GM21786 (cell line): ENCODE measurements around the gene PLEKHG3.

ENCODE experiments used
- ATAC-seq: cut with Tn5 transposase; IDR thresholded peaks from one replicate; pipeline ENCODE4 v1.9.1; 2021; ENCODE audit not compliant: unreplicated experiment

Gene PLEKHG3

DNA sequence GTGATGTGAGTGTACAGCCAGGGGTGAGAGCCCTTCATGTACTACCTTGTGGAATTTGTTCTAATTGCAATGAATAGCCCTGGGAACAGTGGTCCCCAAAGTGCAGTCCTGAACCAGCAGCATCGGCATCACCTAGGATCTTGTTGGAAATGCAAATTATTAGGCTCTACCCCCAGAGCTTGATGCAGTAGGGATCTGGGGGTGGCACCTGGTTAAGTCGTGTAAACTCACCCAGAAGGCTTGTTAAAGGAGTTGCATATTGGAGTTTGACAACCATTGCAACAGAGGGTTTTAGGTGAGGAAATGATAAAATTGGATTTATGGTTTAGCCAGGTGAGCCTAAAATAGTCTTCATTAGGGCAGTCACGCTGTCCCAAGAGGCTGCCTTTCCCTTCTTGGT is 73.2 kb downstream of the PLEKHG3 start:
- ATAC-seq: no peak

DNA sequence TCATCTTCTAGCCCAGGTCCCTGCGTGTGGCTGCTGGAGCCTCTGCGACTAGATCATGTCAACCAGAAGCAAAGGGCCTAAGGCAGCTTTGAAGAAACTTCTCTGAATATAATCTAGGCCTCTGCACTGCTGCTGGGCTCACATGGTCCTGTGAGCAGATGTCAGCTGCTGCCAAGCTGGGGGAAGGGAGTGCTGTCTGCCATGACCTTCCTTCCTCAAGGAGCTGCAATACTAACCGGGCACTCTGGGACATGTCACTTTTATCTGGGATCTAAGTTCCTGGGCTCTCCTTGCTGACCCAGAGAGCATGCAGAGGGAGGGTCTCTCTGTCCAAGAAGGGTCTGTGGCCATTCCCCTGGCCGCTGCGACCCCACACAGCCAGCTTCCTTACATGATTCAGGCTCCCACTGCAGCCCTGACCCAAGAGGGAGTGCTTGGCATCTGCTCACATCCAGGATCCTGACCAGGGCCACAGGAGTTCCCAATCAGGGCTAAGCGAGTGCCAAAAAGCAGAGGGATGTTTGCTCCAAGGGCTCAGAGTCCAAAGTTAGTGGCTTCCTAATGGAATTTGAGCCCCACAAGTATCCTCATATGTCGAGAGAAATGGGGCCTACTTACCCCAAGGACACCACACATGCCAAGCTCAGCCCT is 74.0 kb downstream of the PLEKHG3 start:
- no peak for ATAC-seq

DNA sequence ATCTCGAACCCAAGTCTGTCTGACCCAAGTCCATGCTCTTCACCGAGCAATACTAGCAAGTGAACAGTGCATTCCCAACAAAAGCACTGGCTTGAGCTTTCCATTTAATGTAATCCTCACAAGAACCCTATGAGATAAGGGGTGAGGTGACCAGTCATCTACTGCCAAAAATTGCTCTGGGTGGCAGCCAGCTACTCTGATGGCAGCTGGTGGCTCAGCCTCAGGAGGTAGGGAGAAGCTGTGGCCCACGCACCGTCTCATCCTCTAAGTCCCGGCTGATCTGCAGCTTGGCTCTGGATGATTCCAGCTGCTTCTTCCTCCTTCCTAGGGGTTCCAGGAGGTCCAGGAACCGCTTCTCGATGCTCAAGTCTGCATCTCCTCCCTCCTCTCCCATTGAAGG is 75.2 kb downstream of the PLEKHG3 start:
- ATAC-seq: no peak

DNA sequence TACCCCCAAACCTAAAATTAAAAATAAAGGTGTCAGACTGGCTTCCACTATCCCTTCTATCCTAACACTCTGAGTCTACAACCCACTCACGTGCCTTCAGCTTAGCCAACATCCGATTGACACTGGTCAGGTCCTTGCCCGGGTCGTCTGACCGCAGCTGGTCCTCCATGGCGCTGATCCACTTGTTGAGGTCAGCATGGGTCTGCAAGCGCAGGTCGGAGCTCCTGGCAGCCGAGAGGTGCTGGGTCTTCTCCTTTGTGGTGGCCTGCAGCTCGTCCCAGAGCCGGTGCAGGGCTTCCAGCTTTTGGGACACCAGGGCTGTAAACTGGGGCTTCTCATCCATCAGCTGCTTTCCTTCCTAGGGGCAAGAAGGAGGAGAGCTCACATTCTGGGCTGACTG is 78.0 kb downstream of the PLEKHG3 start:
- no peak for ATAC-seq

DNA sequence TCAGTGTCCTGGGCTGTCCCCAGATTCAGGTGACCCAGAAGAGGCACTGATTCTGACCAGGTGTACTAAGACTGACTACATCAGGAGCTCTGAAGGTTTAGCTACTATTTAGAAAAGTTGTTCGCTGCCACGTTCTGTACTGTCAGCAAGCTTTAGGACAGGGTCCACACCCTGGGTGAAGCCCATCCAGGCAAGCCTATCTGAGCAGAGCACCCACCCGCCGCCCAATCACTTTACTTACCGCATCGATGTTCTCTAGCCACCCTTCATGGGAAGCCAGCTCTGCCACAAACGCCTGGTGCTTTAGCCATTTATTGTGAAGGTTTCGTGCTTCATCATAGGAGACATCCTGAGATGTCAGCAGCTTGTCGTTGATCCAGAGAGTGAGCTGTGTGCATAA is 79.8 kb downstream of the PLEKHG3 start:
- no peak for ATAC-seq

DNA sequence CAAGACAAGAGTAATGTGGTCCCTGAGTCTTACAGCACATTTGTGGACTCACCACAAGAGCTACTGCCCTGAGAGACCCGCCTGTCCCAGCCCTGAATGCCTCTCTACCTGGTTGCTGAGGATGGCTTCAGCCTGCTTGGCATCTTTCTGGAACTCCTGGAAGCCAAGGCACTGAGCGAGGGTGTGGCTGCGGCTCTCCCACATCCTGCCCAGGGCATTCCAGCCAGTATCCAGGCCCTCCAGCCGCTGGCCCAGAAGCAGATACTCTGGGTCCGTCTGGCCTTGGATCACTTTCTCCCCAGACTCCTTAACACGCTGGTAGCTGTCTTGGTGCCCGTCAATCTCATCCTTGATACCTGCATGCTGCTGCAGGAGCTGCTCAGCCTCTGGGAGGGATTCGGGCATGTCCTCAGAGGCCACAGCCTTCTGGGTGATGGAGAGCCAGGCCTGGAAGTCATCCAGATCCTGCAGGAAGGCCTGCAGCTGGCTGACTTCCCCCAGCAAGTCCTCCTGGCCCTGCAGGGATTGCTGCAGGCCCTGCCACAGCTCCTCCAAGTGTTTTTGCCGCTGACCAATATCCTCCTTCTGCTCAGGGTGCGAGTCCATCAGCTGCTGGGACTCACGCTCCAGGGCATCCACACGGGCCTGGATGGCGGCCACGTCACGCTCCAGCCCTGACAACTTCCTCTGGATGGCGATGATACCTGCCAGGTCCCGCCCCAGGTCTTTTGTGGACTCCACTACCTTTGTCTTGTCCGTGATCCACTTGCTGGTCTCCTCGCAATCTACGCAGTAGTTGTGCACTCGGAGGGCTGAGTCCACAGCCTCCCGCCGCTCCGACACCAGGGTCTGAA is 82.3 kb downstream of the PLEKHG3 start:
- no peak for ATAC-seq

DNA sequence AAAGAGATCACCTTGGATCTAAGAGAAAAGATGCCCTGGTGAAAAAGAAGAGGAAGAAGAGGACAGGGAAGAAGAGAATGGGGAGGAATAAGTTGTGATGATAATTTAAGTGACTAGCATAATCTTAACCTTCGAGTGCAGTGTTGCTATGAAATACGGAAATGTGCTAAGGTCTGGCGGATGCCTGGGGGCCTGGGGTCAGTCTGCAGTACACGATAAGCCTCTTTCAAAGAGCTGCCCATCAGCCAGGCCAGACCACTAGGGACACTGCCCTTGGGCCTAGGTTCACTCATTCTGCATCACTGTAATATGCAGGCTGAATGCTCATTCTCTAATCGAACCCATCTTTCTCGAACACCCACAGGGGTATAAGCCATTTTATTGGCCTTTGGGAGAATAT is 83.4 kb downstream of the PLEKHG3 start:
- no peak for ATAC-seq

- no peak for ATAC-seq
These were observed 84.5 kb downstream of the PLEKHG3 start for GRCh38 chr14:64788706-64789105.

DNA sequence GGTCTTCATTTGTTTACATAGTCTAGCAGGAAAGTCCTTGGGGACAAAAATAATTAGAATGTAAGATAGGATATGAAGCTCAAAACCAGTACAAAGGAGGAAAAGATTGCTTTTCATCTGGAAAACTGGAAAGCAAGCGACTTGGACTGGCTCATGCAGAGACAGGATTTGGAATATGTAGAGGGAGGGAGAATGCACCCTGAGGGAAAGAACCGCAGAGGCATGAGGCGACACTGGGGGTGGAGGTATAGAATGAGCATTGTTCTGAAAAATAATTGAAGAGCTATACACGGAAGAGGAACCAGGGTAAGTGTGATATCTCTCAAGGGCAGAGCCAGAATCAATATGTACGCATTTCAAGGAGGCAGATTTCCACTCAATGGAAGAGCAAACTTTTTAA is 85.5 kb downstream of the PLEKHG3 start:
- ATAC-seq: no peak

- no peak for ATAC-seq
These were observed 86.3 kb downstream of the PLEKHG3 start for GRCh38 chr14:64790478-64790877.

- no peak for ATAC-seq
These were observed 88.0 kb downstream of the PLEKHG3 start for GRCh38 chr14:64792231-64792630.

DNA sequence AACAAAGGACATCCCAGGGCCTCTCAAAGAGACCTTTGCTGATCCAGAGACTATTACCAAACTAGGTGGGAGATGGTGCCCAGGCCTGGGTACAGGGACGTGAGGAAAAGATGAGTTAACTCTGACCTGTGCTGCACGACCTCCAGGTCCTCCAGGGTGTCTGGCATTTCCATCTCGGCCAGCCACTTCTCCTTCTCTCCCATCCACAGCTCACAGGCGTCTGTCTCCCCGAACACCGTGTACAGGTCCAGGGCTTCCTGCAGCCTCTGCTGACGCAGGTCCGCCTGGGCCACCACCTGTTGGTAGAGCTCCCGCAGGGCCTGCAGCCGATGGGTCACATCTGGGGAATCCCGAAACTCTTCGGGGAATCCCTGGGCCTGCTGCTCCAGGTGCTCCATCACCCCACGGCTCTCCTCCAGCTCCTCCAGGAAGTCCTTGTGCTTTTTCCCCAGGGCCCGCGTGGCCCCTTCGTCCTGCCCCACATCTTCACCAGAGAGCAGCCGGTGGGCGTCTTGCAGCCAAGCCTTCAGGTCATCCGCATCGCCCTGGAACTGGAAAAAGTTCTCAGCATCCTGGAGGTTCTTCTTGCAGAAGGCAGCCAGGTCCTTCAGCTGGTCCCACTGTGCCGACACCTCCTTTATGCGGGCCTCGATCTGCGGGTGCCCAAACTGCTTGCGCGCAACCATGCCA is 88.8 kb downstream of the PLEKHG3 start:
- ATAC-seq: no peak

DNA sequence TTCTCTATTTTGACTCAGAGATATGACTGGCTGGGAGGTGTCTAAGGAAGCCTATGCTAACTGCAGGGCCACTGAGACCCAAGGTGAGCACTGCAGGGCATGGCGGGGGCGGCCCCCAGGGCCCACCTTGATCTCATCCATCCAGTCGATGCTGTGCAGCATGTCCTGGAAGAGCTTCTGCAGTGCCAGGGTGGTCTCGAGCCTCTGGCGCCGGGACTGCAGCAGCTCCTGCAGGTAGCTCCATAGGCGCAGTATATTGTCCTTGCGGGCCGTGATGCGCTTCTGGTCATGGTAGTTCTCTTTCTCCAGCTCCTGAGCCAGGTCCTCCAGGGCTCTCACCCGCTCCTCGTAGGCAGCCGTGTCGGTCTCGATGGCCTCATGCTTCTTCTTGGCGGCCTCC is 91.0 kb downstream of the PLEKHG3 start:
- ATAC-seq: no peak

- no peak for ATAC-seq
These were observed 91.7 kb downstream of the PLEKHG3 start for GRCh38 chr14:64795921-64796320.

DNA sequence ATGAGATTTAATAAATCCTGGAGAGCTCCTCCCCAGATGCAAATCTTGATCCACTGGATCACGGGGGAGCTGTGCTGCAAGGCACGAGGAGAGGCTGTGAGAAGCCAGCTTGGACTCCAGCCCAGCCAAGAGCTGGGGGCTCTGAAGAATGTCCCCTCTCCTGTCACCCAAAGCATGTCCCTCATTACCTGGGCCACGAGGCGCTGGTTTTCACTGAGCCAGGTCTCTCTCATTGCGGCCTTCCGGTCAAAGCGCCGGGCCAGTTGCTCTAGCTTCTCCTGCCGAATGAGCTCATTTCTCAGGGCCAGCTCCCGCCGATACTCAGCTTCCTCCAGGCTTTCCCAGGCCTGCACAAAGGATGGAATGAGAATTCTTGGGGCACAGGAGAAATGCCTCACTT is 92.1 kb downstream of the PLEKHG3 start:
- no peak for ATAC-seq

DNA sequence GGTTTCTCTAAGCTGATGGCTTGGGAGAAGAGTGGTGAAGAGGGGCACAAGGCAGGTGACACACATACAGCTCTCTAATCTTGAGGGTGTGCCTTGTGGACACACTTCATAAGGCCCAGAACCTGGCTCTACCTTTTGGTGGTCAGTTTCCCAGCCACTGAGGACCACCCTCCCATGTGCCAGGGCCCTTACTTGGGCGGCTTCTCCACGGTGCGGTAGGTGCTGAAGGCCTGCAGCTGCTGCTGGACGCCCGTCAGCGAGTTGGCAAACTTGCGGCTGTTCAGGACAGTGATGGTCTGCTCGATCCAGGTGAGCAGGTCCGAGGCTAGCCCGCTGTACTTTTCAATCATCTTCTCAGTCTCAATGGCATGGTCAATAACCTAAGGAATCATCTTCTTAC is 95.3 kb downstream of the PLEKHG3 start:
- no peak for ATAC-seq
